Measurements from ENCODE around the gene PTH2. TPM values are rescaled to one million over a fixed set of nuclear protein-coding genes. Genes with fewer than 3 reads are reported as not detected.

PTH2 gene
- total RNA-seq, 4 donors from 2014 or later, result not detected

GRCh38 chr19:49453013-49453756 lies 29.9 kb upstream of the PTH2 start, which contains the start of gene ALDH16A1:
ALDH16A1 (plus strand) TSS chr19:49453225; CDS start chr19:49453332, 107 bp downstream.
- Histone ChIP-seq H3K27ac (peak within 1 kb of the TSS; percentile 93 to 99), H3K4me3 (peak within 1 kb of the TSS; percentile 84 to 96), H3K27me3 (no peaks in the 10 kb centered on the region), H3K4me1 (peaks cover 2 to 5% of the 10 kb centered on the region in 2 donors), H3K9me3 (no peaks in the 10 kb centered on the region), H3K36me3 (no peaks in the 10 kb centered on the region)
- TF ChIP-seq CTCF (IDR thresholded peaks at IDR 0.05) (peak in 1 of 4 experiments; percentile 3), POLR2A (IDR thresholded peaks at IDR 0.05) (peak; percentile 63 to 91)
- DNase-seq, result peak; percentile 98
- intact Hi-C loops (cut with DNase I; ENCODE audit: low total_unique reads), result no loop called here

- Histone ChIP-seq H3K9me3 (no peaks in the 10 kb centered on the region), H3K4me3 (peak within 1 kb of the TSS; percentile 84 to 96), H3K27ac (peak within 1 kb of the TSS; percentile 93 to 99), H3K36me3 (no peaks in the 10 kb centered on the region), H3K4me1 (peaks cover under 1 to 5% of the 10 kb centered on the region in 2 donors), H3K27me3 (no peaks in the 10 kb centered on the region)
- intact Hi-C loops (cut with DNase I; ENCODE audit: low total_unique reads), result no loop called here
- TF ChIP-seq POLR2A (IDR thresholded peaks at IDR 0.05), result peak; percentile 40 to 43
- peak in 3 of 4 experiments; percentile 15 to 29 (median 26) for TF ChIP-seq CTCF (IDR thresholded peaks at IDR 0.05)
- peak; percentile 96 to 99 for DNase-seq
These were observed 28.4 kb upstream of the PTH2 start, which contains the start of gene PIH1D1 for GRCh38 chr19:49451430-49452181. PIH1D1 (minus strand) TSS chr19:49451814; CDS start chr19:49451574, 240 bp downstream.

GRCh38 chr19:49450405-49450804 lies 27.2 kb upstream of the PTH2 start:
- Histone ChIP-seq H3K4me1 (peaks cover 0 to 5% of the 10 kb centered on the region in 2 donors), H3K4me3 (no peak overlapping the region)
- intact Hi-C loops (cut with DNase I; ENCODE audit: low total_unique reads), result no loop called here

GRCh38 chr19:49448432-49448786 lies 25.2 kb upstream of the PTH2 start:
- H3K9me3 ChIP-seq, result no peaks in the 10 kb centered on the region
- H3K27me3 ChIP-seq, result no peaks in the 10 kb centered on the region
- no peak for TF ChIP-seq POLR2A (IDR thresholded peaks at IDR 0.05)
- TF ChIP-seq CTCF (IDR thresholded peaks at IDR 0.05), result no peak
- intact Hi-C loops (cut with DNase I; ENCODE audit: low total_unique reads), result no loop called here
- H3K36me3 ChIP-seq, result no peaks in the 10 kb centered on the region
- no peak for DNase-seq
- H3K27ac ChIP-seq, result no peak overlapping the region
- no peak overlapping the region for H3K4me3 ChIP-seq
- no peaks in the 10 kb centered on the region for H3K4me1 ChIP-seq

More at GRCh38 chr19:49450405-49450804, 27.2 kb upstream of the PTH2 start:
- no peak for DNase-seq
- H3K27me3 ChIP-seq, result no peaks in the 10 kb centered on the region
- H3K9me3 ChIP-seq, result no peaks in the 10 kb centered on the region
- no peak for TF ChIP-seq POLR2A (IDR thresholded peaks at IDR 0.05)
- no peaks in the 10 kb centered on the region for H3K36me3 ChIP-seq
- peak overlapping the region in 1 of 2 donors; percentile 99 for H3K27ac ChIP-seq

GRCh38 chr19:49447485-49448431 lies 24.5 kb upstream of the PTH2 start:
- no peak overlapping the region for H3K27ac ChIP-seq
- TF ChIP-seq POLR2A (IDR thresholded peaks at IDR 0.05) (no peak), CTCF (IDR thresholded peaks at IDR 0.05) (no peak)
- peak; percentile 42 to 67 for DNase-seq
- no peaks in the 10 kb centered on the region for H3K4me1 ChIP-seq
- intact Hi-C loops (cut with DNase I; ENCODE audit: low total_unique reads), result no loop called here
- H3K4me3 ChIP-seq, result no peak overlapping the region
- no peaks in the 10 kb centered on the region for H3K36me3 ChIP-seq
- H3K27me3 ChIP-seq, result no peaks in the 10 kb centered on the region
- no peaks in the 10 kb centered on the region for H3K9me3 ChIP-seq

All from uterus (tissue), 4 donors.